Measurements from ENCODE around the gene SETD3. TPM values are rescaled to one million over a fixed set of nuclear protein-coding genes. Genes with fewer than 3 reads are reported as not detected.

The SETD3 gene
- total RNA-seq, 6 experiments from 2014 or later = 42.1 to 53.9 (median 47.0) TPM

DNA sequence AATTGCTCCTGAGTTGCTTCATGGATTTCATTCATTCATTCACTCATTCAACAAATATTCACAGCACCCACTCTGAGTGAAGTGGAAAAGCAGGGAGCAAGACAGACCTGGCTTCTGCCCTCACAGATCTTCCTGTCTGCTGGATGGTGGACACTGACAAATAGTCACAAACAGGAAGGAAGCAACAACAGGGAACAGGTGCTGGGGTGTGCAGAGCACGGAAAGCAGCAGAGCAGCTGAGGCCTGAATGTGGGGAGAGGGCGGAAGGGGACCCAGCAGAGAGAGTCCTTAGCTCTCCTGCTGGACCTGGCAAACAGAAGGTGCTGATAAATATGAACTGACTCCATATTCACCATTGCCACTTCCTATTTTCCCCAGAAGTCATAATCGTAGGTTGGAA, 54.4 kb downstream of the SETD3 start:
- H3K36me3 Mint-ChIP-seq (ENCODE audit: low read depth) = peaks cover 30% of the 10 kb centered on the region
- H3K27me3 Mint-ChIP-seq (ENCODE audit: insufficient read depth) = no peaks in the 10 kb centered on the region; the same call in 1 of the 2 replicates
- TF ChIP-seq, protein P1, sequence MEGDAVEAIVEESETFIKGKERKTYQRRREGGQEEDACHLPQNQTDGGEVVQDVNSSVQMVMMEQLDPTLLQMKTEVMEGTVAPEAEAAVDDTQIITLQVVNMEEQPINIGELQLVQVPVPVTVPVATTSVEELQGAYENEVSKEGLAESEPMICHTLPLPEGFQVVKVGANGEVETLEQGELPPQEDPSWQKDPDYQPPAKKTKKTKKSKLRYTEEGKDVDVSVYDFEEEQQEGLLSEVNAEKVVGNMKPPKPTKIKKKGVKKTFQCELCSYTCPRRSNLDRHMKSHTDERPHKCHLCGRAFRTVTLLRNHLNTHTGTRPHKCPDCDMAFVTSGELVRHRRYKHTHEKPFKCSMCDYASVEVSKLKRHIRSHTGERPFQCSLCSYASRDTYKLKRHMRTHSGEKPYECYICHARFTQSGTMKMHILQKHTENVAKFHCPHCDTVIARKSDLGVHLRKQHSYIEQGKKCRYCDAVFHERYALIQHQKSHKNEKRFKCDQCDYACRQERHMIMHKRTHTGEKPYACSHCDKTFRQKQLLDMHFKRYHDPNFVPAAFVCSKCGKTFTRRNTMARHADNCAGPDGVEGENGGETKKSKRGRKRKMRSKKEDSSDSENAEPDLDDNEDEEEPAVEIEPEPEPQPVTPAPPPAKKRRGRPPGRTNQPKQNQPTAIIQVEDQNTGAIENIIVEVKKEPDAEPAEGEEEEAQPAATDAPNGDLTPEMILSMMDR (IDR thresholded peaks at IDR 0.05) = no peak
- peak overlapping the region; percentile 6; the same call in 1 of the 2 replicates for H3K27ac Mint-ChIP-seq
- H3K9me3 Mint-ChIP-seq = peaks cover 17% of the 10 kb centered on the region; the same call in 1 of the 2 replicates
- no peak overlapping the region for H3K4me3 Mint-ChIP-seq
- peaks cover 28% of the 10 kb centered on the region for H3K4me1 Mint-ChIP-seq (ENCODE audit: low read depth)
- no peak for DNase-seq

DNA sequence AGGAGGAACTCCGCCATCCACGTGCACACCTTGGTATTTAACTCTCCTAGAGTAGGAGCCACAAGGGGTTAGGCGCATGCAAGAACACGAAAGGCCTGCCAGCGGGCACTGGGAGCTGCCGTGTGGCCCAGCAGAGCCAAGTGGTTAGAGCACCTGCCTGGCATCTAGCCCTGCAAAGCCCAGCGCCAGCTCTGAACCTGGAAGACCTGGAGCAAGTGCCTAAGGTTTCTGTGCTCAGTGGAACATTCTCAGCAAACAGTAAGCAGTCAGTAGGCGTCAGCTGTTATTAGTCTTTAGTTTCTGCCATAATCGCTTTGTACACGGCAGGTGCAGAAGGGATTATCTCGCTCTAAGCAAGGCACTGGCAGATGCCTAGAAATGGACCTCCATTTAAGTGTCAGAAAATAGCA, 55.4 kb downstream of the SETD3 start:
- Mint-ChIP-seq H3K36me3 (ENCODE audit: low read depth) (peaks cover 24% of the 10 kb centered on the region), H3K27me3 (ENCODE audit: insufficient read depth) (no peaks in the 10 kb centered on the region; the same call in 1 of the 2 replicates), H3K4me1 (ENCODE audit: low read depth) (peaks cover 28% of the 10 kb centered on the region), H3K27ac (no peak overlapping the region), H3K9me3 (peaks cover 17% of the 10 kb centered on the region; the same call in 1 of the 2 replicates), H3K4me3 (no peak overlapping the region)
- TF ChIP-seq, protein P1 (IDR thresholded peaks at IDR 0.05) = no peak
- no peak for DNase-seq

DNA sequence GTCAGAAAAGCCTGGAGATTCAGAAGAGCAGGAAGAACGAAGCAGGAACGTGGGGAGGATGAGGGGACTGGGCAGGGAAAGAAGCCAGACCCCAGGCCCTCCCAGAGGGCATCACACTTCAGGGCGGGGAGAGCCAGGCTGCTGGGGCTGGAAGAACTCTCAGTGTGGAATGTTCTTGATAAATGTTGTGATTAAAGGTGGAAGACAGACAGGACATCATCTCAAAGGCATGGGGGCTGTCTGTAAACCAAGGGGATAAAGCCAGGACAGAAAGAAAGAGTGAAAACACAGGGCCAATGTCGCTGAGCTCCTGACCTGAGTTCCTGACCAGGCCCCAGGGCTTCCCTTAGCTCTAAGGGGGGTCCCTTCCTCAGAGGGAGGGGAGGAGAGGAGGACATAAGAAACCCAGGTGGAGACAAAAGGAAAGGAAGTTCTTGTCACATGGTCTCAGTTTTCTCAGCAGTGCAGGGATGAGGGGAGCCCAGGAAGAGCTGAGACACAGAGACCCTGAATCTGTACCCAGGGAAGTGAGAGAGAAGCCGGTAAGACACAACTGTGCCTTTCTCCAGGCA, 56.3 kb downstream of the SETD3 start:
- no peak overlapping the region for H3K4me3 Mint-ChIP-seq
- DNase-seq = no peak
- peaks cover 17% of the 10 kb centered on the region; the same call in 1 of the 2 replicates for H3K9me3 Mint-ChIP-seq
- TF ChIP-seq, protein P1 (IDR thresholded peaks at IDR 0.05) = no peak
- peaks cover 19% of the 10 kb centered on the region for H3K36me3 Mint-ChIP-seq (ENCODE audit: low read depth)
- H3K4me1 Mint-ChIP-seq (ENCODE audit: low read depth) = peaks cover 28% of the 10 kb centered on the region
- H3K27me3 Mint-ChIP-seq (ENCODE audit: insufficient read depth) = no peaks in the 10 kb centered on the region; the same call in none of the 2 replicates
- 0 out of 2 replicates have a peak overlapping the region, but pooled peaks have one; percentile 20 for H3K27ac Mint-ChIP-seq

DNA sequence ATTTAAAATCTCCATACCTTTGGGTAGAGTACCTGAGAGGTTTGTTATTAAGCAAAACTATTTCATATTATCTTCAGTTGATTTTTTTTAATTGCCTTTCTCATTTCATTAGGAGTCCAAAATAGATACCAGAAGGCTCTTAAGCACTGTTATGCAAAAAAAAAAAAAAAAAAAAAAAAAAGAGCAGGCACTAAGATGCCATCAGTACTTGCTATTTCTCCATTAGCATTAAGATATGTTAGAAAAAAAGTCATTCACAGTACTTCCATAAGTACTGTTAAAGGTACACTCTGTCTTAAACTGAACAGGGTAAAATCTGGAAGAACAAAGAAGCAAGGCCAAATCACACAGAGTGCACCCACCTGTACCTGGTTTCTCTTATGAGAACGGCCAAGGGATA, 57.2 kb downstream of the SETD3 start:
- H3K27ac Mint-ChIP-seq = no peak overlapping the region
- DNase-seq = no peak
- H3K4me1 Mint-ChIP-seq (ENCODE audit: low read depth) = peaks cover 21% of the 10 kb centered on the region
- H3K36me3 Mint-ChIP-seq (ENCODE audit: low read depth) = peaks cover 10% of the 10 kb centered on the region
- H3K27me3 Mint-ChIP-seq (ENCODE audit: insufficient read depth) = no peaks in the 10 kb centered on the region; the same call in none of the 2 replicates
- H3K4me3 Mint-ChIP-seq = no peak overlapping the region
- H3K9me3 Mint-ChIP-seq = peaks cover 9% of the 10 kb centered on the region; the same call in 1 of the 2 replicates
- TF ChIP-seq, protein P1 (IDR thresholded peaks at IDR 0.05) = no peak

DNA sequence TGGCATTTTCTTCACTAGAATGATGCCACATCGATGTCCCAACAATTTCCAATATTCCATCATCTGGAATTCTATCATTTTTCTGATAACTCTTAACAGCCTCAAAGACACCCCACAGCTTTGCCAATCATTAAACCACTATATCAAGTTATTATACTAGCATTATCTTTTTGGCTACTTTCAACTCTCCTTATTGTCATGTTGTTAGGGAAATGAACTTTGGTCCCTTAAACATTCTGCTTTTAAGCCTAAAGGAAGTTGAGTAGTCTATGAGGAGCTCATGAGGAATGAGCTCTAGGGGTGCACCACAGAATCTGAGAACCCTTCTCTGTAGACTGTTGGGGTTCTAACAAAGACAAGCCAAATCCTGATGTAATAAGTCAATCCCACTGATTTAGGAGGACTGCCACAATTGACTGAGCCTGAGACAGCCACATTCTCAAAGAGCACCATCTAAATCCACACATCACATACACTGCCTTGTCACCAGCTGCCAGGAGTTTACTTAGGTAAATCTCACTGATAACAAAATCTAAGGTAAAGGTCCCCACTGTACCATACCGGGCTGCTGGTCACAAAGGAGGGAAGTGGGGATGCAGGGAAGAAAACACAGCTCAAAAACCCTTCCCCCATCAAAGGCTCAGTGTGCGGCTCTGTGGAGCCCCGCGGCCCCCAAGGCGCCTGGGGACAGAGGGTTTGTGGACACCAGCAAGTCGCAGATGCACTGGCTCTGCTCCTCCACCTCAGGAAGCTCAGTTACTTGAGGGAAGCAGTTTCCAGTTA, 58.2 kb downstream of the SETD3 start:
- no peaks in the 10 kb centered on the region for H3K9me3 Mint-ChIP-seq
- H3K27ac Mint-ChIP-seq = peak overlapping the region; percentile 3; the same call in 1 of the 2 replicates
- no peak overlapping the region for H3K4me3 Mint-ChIP-seq
- H3K27me3 Mint-ChIP-seq (ENCODE audit: insufficient read depth) = no peaks in the 10 kb centered on the region; the same call in none of the 2 replicates
- H3K36me3 Mint-ChIP-seq (ENCODE audit: low read depth) = no peaks in the 10 kb centered on the region
- TF ChIP-seq, protein P1 (IDR thresholded peaks at IDR 0.05) = no peak
- DNase-seq = no peak
- H3K4me1 Mint-ChIP-seq (ENCODE audit: low read depth) = peaks cover 11% of the 10 kb centered on the region

Measured in HFFc6 (cell line).